GM19023 (cell line): Measurements from ENCODE around the gene CLTCL1.

Source experiments
- ATAC-seq: cut with Tn5 transposase; IDR thresholded peaks from one replicate; pipeline ENCODE4 v1.9.1; 2021; ENCODE audit warnings: mild to moderate bottlenecking, moderate library complexity; ENCODE audit not compliant: unreplicated experiment

The CLTCL1 gene

DNA sequence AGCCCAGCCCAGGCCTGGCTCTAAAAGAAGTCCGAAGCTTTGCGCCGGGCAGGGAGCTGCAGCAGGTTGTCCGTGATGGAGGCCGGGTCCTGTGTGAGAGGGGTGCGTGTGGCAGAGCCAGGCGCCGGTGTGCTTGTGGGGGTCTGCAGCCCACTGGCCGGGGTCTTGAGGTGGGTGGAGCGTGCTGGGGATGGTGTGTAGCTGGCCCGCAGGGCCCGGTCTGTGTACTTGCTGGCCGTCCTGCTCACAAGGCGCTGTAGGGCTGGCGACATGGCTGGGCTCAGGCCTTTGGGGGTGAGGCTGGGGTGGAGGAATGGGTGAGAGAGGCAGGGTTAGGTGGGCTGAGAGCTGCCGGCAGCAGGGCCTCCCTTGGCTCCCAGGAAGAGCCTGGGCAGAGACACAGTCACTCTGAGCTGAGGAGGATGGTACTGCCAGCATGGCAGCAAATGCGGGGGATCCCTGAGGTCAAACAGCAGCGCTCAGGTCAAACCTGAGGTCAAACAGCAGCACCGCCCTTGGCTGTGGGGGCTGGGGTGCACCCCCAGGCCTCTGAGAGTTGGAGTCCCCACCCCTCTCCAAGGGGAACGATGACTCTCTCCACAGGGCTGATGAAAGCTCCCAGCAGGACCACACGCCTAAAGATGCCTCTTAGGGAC is 157.2 kb downstream of the CLTCL1 start:
- no peak for ATAC-seq

DNA sequence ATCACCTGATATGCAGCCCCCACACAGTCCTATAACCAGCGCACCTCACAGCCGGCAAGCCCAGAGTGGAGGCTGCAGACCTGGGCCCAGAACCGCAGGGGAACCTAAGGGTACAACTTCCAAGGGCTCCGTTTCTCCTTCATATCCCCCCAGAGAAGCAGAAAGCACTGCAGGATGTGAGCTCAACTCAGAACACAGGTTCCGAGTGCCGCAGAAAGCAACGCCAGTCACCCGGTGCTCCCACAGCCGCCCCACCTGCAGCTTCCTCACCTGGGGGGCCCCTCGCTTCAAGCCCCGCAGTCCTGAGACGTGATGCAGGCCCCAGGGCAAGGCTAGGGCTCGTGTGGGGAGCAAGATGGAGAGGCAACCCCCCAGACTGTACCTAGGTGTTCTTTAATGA is 158.0 kb downstream of the CLTCL1 start:
- no peak for ATAC-seq

GRCh38 chr22:19132693-19133400 is 158.7 kb downstream of the CLTCL1 start:
- ATAC-seq: no peak

DNA sequence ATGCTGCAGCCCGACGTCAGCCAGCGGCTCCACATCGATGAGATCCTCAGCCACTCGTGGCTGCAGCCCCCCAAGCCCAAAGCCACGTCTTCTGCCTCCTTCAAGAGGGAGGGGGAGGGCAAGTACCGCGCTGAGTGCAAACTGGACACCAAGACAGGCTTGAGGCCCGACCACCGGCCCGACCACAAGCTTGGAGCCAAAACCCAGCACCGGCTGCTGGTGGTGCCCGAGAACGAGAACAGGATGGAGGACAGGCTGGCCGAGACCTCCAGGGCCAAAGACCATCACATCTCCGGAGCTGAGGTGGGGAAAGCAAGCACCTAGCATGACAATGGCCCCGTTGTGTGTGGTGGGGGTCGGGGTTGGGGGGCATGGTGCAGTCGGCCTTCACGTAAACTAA is 159.4 kb downstream of the CLTCL1 start:
- no peak for ATAC-seq

- ATAC-seq: no peak
Observed at GRCh38 chr22:19131685-19132015, 159.9 kb downstream of the CLTCL1 start.

GRCh38 chr22:19130959-19131684 is 160.4 kb downstream of the CLTCL1 start, which contains the start of gene TSSK2:
TSS of gene TSSK2 (plus strand) at chr22:19131308. CDS start at chr22:19131400, 92 bp downstream.
- ATAC-seq: no peak

DNA sequence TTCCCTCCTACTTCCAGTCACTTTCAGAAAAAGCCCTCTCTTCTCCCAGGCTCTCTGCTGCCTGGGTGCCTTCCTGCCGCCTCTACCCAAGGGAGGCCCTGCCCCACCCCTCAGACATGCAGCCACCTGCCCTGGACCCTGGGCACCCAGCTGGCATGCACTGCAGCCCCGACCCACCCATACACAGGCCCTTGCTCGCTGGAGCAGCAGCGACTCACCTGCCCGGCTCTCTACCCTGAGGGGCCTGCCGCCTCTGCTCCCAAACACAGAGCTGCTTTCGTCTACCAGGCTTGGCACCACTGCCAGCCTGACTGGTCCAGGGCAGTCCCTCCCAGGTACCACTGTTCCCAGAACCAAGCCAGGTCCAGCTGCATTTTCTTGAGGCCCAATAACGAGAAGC is 161.6 kb downstream of the CLTCL1 start:
- ATAC-seq: no peak
